K562 (cell line): ENCODE data around the gene TRIM24. TPM values are rescaled to one million over a fixed set of nuclear protein-coding genes. Genes with fewer than 3 reads are reported as not detected.

Experiments
- ARNT ChIP-seq, 2 experiments: fragments of 450-650 bp; IDR thresholded peaks; 2 replicates each; pipeline ENCODE4 v1.6.1; 2016; ENCODE audit warnings: mild to moderate bottlenecking in 1 of 2
- ATF1 ChIP-seq, 2 experiments: fragments of 450-650 bp in 1 of 2; IDR thresholded peaks; 2 replicates each; pipeline ENCODE4 v1.6.1; 2016; ENCODE audit warnings: missing compliant biosample characterization in 1 of 2, missing genetic modification characterization in 1 of 2
- CBX8 ChIP-seq: fragments of 200-600 bp; sonication (generic); IDR thresholded peaks from 2 replicates; pipeline ENCODE4 v1.6.1; 2012; ENCODE audit warnings: borderline replicate concordance, mixed run types, low read depth, mild to moderate bottlenecking, moderate library complexity, mixed read lengths, low read length, control low read depth, inconsistent platforms; ENCODE audit not compliant: poor library complexity, severe bottlenecking; ENCODE audit errors: extremely low read depth
- CEBPG ChIP-seq, 3 experiments: fragments of 200-800 bp in 1 of 3; sonication (Bioruptor generic) in 1 of 3; sonication (generic) in 1 of 3; formaldehyde crosslinking in 1 of 3; IDR thresholded peaks in 2 of 3; conservative IDR thresholded peaks in 1 of 3; 2 replicates each; pipeline versions ENCODE4 v1.6.1 to v1.8.0; 2016 to 2022; ENCODE audit warnings: missing compliant biosample characterization in 2 of 3, missing genetic modification characterization in 2 of 3, mild to moderate bottlenecking in 1 of 3, missing genetic modification reagents in 1 of 3
- CHD2 ChIP-seq: IDR thresholded peaks from 2 replicates; pipeline ENCODE4 v1.6.1; 2011; ENCODE audit warnings: low read depth, low read length
- CXXC5 ChIP-seq: fragments of 250-450 bp; sonication (Bioruptor Pico); IDR thresholded peaks from 2 replicates; pipeline ENCODE4 v1.8.0; 2022; ENCODE audit warnings: inconsistent platforms, mild to moderate bottlenecking, moderate library complexity
- FOS ChIP-seq: IDR thresholded peaks from 3 replicates; pipeline ENCODE4 v1.6.1; 2011; ENCODE audit not compliant: insufficient read length; ENCODE audit errors: extremely low read depth
- GABPB1 ChIP-seq: sonication (generic); formaldehyde crosslinking; IDR thresholded peaks from 2 replicates; pipeline ENCODE4 v1.8.0; 2022; ENCODE audit warnings: mild to moderate bottlenecking, missing genetic modification reagents
- HDAC1 ChIP-seq, 2 experiments: fragments of 450-650 bp; IDR thresholded peaks; 2 replicates each; pipeline ENCODE4 v1.6.1; 2016 to 2017; ENCODE audit warnings: inconsistent platforms in 1 of 2, mild to moderate bottlenecking in 1 of 2, moderate library complexity in 1 of 2
- NFATC3 ChIP-seq: fragments of 450-650 bp; IDR thresholded peaks from 2 replicates; pipeline ENCODE4 v1.6.1; 2017; ENCODE audit warnings: mild to moderate bottlenecking
- NR2C2 ChIP-seq, 2 experiments: fragments of 200-800 bp in 1 of 2; sonication (Bioruptor generic) in 1 of 2; sonication (generic) in 1 of 2; formaldehyde crosslinking in 1 of 2; IDR thresholded peaks; 2 replicates each; pipeline versions ENCODE4 v1.6.1 to v1.8.0; 2016 to 2022; ENCODE audit warnings: mild to moderate bottlenecking in 1 of 2, missing compliant biosample characterization in 1 of 2, missing genetic modification characterization in 1 of 2, missing genetic modification reagents in 1 of 2
- NRF1 ChIP-seq, 2 experiments: fragments of 450-650 bp; IDR thresholded peaks in 1 of 2; conservative IDR thresholded peaks in 1 of 2; 2 replicates each; pipeline ENCODE4 v1.6.1; 2014; ENCODE audit warnings: mild to moderate bottlenecking in 2 of 2
- POLR2H ChIP-seq: IDR thresholded peaks from 2 replicates; pipeline ENCODE4 v1.6.1; 2016; ENCODE audit warnings: missing genetic modification characterization, low read depth, mild to moderate bottlenecking, control low read depth, missing compliant biosample characterization, moderate library complexity
- SP1 ChIP-seq: sonication (generic); formaldehyde crosslinking; IDR thresholded peaks from 2 replicates; pipeline ENCODE4 v1.8.1; 2022; ENCODE audit warnings: mild to moderate bottlenecking, missing genetic modification reagents
- TAF7 ChIP-seq: fragments of 450-650 bp; IDR thresholded peaks from 2 replicates; pipeline ENCODE4 v1.6.1; 2016; ENCODE audit warnings: missing genetic modification characterization, missing compliant biosample characterization
- TRIM24 ChIP-seq, 2 experiments: fragments of 450-650 bp; IDR thresholded peaks; 2 replicates each; pipeline ENCODE4 v1.6.1; 2016
- polyA plus RNA-seq, 8 experiments: library from polyadenylated mRNA; depleted of rRNA in 4 of 8; stranded (reverse) in 5 of 8; unstranded in 3 of 8; fragments of >200 nt; fragmentation: Nextera tagmentation in 2 of 8; fragmentation: Illumina TruSeq in 1 of 8; extraction: Ambion mirVana in 2 of 8; extraction: Trizol in 1 of 8; gene quantifications; 2 replicates each; pipeline versions ENCODE4 v1.2.1 to v1.2.3, GENCODE V29; 2011 to 2014; ENCODE audit warnings: inconsistent platforms in 1 of 8, missing spikeins in 1 of 8
- total RNA-seq, 7 experiments: library from RNA; depleted of rRNA in 6 of 7; stranded (reverse); fragments of >200 nt in 6 of 7; fragmentation: Illumina TruSeq in 2 of 7; extraction: Trizol in 2 of 7; gene quantifications; 2 replicates each; pipeline versions ENCODE4 v1.2.1 to v1.2.3, GENCODE V29; 2011 to 2021; ENCODE audit warnings: low replicate concordance in 1 of 7
- TF ChIP-seq, protein P1 (sequence below), 2 experiments: fragments of 450-650 bp; IDR thresholded peaks; 2 replicates each; pipeline ENCODE4 v1.6.1; 2016
- TF ChIP-seq, protein P2 (sequence below): IDR thresholded peaks from 2 replicates; pipeline ENCODE4 v1.6.1; 2016; ENCODE audit warnings: missing genetic modification characterization, missing compliant biosample characterization
- TF ChIP-seq, protein P3 (sequence below): fragments of 250-450 bp; sonication (Bioruptor Pico); IDR thresholded peaks from 2 replicates; pipeline ENCODE4 v1.8.0; 2022; ENCODE audit warnings: inconsistent platforms, mild to moderate bottlenecking, moderate library complexity, borderline replicate concordance
- TF ChIP-seq, protein P4 (sequence below), 2 experiments: fragments of 450-650 bp; conservative IDR thresholded peaks; 2 replicates each; pipeline ENCODE4 v1.6.1; 2017; ENCODE audit warnings: mild to moderate bottlenecking in 2 of 2, moderate library complexity in 2 of 2

The TRIM24 gene
- total and polyA plus RNA-seq, 9 of the 15 experiments (the other 6 are each of a cell fraction or from before 2014, with no cell fraction given) = 13.4 to 74.0 (median 41.7) TPM

DNA sequence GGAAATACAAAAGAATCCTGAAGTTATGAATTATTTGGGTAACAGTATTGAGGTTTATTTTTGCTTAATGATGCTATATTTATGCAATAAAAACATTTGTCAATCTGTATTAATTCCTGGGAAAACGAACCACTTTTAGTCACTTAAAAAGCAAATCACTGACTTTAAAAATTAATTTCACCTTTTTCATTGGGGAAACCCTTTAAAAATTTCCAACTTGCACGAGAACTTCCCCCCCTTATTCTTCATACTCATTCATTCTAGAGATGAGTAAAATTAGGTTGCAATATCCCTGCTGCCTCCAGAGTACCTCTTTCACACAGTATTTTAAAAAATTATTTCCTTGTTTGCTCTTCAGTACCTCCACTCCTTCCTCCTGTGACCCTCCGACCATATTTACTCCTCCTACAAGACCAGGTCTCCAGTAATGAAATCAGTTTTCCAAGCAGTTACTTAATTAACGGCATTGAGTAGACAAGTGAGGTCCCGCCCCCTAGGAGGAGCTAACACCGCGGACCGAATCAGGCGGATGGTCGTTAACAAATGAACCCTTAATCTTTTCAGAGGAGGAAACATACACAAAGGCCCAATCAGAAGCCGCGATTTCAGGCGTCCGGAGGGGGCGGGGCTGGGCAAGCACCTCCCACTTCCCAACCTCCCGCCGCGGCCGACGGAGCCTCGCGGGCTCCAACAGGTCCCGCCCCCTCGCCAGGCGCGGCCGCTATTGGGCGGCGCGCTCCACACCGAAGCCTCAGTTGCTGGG is 465 bp upstream of the TRIM24 start (continued):
- TF ChIP-seq TAF7 (tag) = 0 out of 2 replicates have a peak, but pooled peaks have one; percentile 21
- TF ChIP-seq ARNT (IDR thresholded peaks at IDR 0.05) = peak in 1 of 2 experiments; percentile 73; a peak in 2 of 4 replicates
- TF ChIP-seq, protein P1, sequence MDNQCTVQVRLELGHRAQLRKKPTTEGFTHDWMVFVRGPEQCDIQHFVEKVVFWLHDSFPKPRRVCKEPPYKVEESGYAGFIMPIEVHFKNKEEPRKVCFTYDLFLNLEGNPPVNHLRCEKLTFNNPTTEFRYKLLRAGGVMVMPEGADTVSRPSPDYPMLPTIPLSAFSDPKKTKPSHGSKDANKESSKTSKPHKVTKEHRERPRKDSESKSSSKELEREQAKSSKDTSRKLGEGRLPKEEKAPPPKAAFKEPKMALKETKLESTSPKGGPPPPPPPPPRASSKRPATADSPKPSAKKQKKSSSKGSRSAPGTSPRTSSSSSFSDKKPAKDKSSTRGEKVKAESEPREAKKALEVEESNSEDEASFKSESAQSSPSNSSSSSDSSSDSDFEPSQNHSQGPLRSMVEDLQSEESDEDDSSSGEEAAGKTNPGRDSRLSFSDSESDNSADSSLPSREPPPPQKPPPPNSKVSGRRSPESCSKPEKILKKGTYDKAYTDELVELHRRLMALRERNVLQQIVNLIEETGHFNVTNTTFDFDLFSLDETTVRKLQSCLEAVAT (IDR thresholded peaks at IDR 0.05) = peak in 1 of 2 experiments; percentile 77; a peak in 2 of 4 replicates
- peak; percentile 78 to 80 for TF ChIP-seq NRF1 (conservative IDR thresholded peaks at IDR 0.05 in 1 of 2, IDR thresholded peaks at IDR 0.05 in 1 of 2)
- peak in 1 of 2 experiments; percentile 10; a peak in 1 of 4 replicates for TF ChIP-seq TRIM24 (IDR thresholded peaks at IDR 0.05)
- TF ChIP-seq CHD2 = peak; percentile 94
- TF ChIP-seq, protein P2, sequence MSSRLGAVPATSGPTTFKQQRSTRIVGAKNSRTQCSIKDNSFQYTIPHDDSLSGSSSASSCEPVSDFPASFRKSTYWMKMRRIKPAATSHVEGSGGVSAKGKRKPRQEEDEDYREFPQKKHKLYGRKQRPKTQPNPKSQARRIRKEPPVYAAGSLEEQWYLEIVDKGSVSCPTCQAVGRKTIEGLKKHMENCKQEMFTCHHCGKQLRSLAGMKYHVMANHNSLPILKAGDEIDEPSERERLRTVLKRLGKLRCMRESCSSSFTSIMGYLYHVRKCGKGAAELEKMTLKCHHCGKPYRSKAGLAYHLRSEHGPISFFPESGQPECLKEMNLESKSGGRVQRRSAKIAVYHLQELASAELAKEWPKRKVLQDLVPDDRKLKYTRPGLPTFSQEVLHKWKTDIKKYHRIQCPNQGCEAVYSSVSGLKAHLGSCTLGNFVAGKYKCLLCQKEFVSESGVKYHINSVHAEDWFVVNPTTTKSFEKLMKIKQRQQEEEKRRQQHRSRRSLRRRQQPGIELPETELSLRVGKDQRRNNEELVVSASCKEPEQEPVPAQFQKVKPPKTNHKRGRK (tag) = peak; percentile 84
- TF ChIP-seq CXXC5 (CRISPR knock-in tag) = peak; percentile 93
- TF ChIP-seq NFATC3 = peak; percentile 32; the same call in 1 of the 2 replicates
- peak; percentile 52 for TF ChIP-seq FOS
- no peak for TF ChIP-seq NR2C2 (CRISPR knock-in tag; IDR thresholded peaks at IDR 0.05)
- peak; percentile 74; the same call in 1 of the 2 replicates for TF ChIP-seq NR2C2 (tag; IDR thresholded peaks at IDR 0.05)
- TF ChIP-seq HDAC1 (IDR thresholded peaks at IDR 0.05) = peak in 1 of 2 experiments; percentile 19; a peak in 1 of 4 replicates
- TF ChIP-seq CBX8 = no peak
- peak; percentile 90 for TF ChIP-seq SP1 (CRISPR knock-in tag)
- TF ChIP-seq POLR2H (tag) = 0 out of 2 replicates have a peak, but pooled peaks have one; percentile 41
- TF ChIP-seq, protein P3, sequence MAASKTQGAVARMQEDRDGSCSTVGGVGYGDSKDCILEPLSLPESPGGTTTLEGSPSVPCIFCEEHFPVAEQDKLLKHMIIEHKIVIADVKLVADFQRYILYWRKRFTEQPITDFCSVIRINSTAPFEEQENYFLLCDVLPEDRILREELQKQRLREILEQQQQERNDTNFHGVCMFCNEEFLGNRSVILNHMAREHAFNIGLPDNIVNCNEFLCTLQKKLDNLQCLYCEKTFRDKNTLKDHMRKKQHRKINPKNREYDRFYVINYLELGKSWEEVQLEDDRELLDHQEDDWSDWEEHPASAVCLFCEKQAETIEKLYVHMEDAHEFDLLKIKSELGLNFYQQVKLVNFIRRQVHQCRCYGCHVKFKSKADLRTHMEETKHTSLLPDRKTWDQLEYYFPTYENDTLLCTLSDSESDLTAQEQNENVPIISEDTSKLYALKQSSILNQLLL (CRISPR knock-in tag) = no peak
- no peak for TF ChIP-seq ATF1 (CRISPR knock-in tag; IDR thresholded peaks at IDR 0.05)
- TF ChIP-seq ATF1 (tag; IDR thresholded peaks at IDR 0.05) = no peak
- no peak for TF ChIP-seq GABPB1 (CRISPR knock-in tag)
- TF ChIP-seq CEBPG (CRISPR knock-in tag; IDR thresholded peaks at IDR 0.05) = no peak
- peak in 1 of 2 experiments; percentile 45; a peak in 1 of 4 replicates for TF ChIP-seq CEBPG (tag; conservative IDR thresholded peaks at IDR 0.05 in 1 of 2, IDR thresholded peaks at IDR 0.05 in 1 of 2)
- TF ChIP-seq, protein P4, sequence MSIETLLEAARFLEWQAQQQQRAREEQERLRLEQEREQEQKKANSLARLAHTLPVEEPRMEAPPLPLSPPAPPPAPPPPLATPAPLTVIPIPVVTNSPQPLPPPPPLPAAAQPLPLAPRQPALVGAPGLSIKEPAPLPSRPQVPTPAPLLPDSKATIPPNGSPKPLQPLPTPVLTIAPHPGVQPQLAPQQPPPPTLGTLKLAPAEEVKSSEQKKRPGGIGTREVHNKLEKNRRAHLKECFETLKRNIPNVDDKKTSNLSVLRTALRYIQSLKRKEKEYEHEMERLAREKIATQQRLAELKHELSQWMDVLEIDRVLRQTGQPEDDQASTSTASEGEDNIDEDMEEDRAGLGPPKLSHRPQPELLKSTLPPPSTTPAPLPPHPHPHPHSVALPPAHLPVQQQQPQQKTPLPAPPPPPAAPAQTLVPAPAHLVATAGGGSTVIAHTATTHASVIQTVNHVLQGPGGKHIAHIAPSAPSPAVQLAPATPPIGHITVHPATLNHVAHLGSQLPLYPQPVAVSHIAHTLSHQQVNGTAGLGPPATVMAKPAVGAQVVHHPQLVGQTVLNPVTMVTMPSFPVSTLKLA (conservative IDR thresholded peaks at IDR 0.05) = peak in 1 of 2 experiments; percentile 14; a peak in 1 of 4 replicates
